Epithelial cell of prostate (primary cell): ENCODE measurements around the gene CMTR1.

Experiments used
- DNase-seq: peaks from one replicate; pipeline ENCODE4 v3.0.0-alpha.2; 2011; ENCODE audit warnings: low read depth, low spot score
- H3K27ac ChIP-seq: fragments of 450-650 bp; 2 replicates; pipeline ENCODE4 v1.5.1; 2017; ENCODE audit warnings: mild to moderate bottlenecking

Gene CMTR1

GRCh38 chr6:37524025-37524969, 91.3 kb downstream of the CMTR1 start:
- H3K27ac ChIP-seq: no peak overlapping the region
- no peak for DNase-seq

GRCh38 chr6:37524970-37525318, 91.9 kb downstream of the CMTR1 start:
- no peak for DNase-seq
- H3K27ac ChIP-seq: no peak overlapping the region

GRCh38 chr6:37525460-37526357, 92.7 kb downstream of the CMTR1 start:
- no peak for DNase-seq

GRCh38 chr6:37528541-37528940, 95.5 kb downstream of the CMTR1 start:
- no peak for DNase-seq
- no peak overlapping the region for H3K27ac ChIP-seq

More at GRCh38 chr6:37525460-37526357, 92.7 kb downstream of the CMTR1 start:
- H3K27ac ChIP-seq: no peak overlapping the region

GRCh38 chr6:37530297-37530696, 97.3 kb downstream of the CMTR1 start:
- no peak for DNase-seq
- H3K27ac ChIP-seq: no peak overlapping the region

GRCh38 chr6:37531026-37531425, 98.0 kb downstream of the CMTR1 start:
- no peak for DNase-seq
- H3K27ac ChIP-seq: no peak overlapping the region
